ENCODE measurements around the gene SRRT.
"Not testable (repeated sequence)": the region's sequence is repeated elsewhere in the genome, so short reads cannot be mapped to it uniquely, and the experiment has no call there.

Gene SRRT

DNA sequence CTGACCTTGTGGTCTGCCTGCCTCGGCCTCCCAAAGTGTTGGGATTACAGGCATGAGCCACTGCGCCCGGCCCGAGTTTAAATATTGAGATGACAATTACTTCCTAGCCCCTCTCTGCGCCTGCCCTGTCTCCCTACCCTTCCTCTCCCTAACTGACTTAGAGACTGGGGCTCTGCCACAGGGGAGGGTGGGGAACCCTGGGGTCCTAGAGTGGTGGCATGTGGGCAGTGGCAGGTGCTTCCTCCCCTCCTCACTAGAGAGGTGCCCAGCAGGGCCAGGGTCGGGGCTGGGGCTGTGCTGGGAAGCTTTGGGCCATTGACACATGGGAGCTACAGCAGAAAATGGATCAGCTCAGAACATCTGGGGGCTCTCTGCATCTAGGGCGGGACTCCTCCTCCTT is 27.7 kb downstream of the SRRT start:
- TF ChIP-seq, protein P1, sequence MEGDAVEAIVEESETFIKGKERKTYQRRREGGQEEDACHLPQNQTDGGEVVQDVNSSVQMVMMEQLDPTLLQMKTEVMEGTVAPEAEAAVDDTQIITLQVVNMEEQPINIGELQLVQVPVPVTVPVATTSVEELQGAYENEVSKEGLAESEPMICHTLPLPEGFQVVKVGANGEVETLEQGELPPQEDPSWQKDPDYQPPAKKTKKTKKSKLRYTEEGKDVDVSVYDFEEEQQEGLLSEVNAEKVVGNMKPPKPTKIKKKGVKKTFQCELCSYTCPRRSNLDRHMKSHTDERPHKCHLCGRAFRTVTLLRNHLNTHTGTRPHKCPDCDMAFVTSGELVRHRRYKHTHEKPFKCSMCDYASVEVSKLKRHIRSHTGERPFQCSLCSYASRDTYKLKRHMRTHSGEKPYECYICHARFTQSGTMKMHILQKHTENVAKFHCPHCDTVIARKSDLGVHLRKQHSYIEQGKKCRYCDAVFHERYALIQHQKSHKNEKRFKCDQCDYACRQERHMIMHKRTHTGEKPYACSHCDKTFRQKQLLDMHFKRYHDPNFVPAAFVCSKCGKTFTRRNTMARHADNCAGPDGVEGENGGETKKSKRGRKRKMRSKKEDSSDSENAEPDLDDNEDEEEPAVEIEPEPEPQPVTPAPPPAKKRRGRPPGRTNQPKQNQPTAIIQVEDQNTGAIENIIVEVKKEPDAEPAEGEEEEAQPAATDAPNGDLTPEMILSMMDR (IDR thresholded peaks at IDR 0.05; ENCODE audit: low read length, missing control alignments), result no peak
- no peak for DNase-seq (ENCODE audit: low read depth)
- no peak overlapping the region for H3K4me3 ChIP-seq (replicated peaks; ENCODE audit: low read depth, low read length)

DNA sequence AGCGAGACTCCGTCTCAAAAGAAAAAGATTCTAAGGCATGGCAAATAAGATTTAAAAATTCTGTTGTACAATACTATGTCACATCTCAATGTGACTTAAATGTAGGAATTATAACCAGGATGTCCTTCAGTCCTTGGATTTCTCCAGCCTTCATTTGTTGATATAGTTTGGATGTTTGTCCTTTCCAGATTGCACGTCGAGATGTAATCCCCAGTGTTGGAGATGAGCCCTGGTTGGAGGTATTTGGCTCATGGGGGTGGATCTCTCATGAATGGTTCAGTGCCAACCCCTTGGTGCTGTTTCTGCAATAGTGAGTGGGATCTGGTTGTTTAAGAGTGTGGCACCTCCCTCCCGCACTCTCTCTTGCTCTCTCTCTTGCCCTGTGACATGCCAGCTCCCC is 33.6 kb downstream of the SRRT start:
- H3K4me3 ChIP-seq (replicated peaks; ENCODE audit: low read depth, low read length), result no peak overlapping the region
- DNase-seq (ENCODE audit: low read depth), result no peak
- TF ChIP-seq, protein P1 (IDR thresholded peaks at IDR 0.05; ENCODE audit: low read length, missing control alignments), result no peak

DNA sequence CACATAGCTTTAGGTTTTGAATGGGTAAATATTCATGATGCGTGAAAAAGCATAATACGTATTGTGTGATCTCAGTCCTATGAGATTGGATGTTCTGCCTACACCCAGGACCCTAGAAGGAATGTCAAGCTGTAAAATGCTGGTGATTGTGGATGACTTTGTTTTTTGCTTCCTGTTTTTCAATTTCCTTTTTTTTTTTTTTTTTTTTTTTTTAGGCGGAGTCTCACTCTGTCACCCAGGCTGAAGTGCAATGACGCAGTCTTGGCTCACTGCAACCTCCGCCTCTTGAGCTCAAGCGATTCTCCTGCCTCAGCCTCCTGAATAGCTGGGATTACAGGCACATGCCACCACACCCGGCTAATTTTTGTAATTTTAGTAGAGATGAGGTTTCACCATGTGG is 35.5 kb downstream of the SRRT start:
- DNase-seq (ENCODE audit: low read depth); H3K4me3 ChIP-seq (replicated peaks; ENCODE audit: low read depth, low read length): not testable (repeated sequence)

DNA sequence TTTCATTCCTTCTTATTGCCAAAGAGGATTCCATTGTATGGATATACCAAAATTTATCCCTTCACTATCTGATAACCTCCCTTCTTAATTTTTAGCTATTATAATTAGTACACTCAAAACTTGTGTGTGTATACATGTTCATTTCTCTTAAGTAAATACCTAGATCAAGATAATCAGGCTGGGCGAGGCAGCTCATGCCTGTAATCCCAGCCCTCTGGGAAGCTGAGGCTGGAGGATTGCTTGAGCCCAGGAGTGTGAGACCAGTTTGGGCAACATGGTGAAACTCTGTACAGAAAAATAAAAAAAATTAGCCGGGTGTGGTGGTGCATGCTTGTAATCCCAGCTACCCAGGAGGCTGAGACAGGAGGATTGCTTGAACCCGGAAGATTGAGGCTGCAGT is 36.6 kb downstream of the SRRT start:
- DNase-seq (ENCODE audit: low read depth), result no peak
- no peak overlapping the region for H3K4me3 ChIP-seq (replicated peaks; ENCODE audit: low read depth, low read length)
- TF ChIP-seq, protein P1 (IDR thresholded peaks at IDR 0.05; ENCODE audit: low read length, missing control alignments), result no peak

DNA sequence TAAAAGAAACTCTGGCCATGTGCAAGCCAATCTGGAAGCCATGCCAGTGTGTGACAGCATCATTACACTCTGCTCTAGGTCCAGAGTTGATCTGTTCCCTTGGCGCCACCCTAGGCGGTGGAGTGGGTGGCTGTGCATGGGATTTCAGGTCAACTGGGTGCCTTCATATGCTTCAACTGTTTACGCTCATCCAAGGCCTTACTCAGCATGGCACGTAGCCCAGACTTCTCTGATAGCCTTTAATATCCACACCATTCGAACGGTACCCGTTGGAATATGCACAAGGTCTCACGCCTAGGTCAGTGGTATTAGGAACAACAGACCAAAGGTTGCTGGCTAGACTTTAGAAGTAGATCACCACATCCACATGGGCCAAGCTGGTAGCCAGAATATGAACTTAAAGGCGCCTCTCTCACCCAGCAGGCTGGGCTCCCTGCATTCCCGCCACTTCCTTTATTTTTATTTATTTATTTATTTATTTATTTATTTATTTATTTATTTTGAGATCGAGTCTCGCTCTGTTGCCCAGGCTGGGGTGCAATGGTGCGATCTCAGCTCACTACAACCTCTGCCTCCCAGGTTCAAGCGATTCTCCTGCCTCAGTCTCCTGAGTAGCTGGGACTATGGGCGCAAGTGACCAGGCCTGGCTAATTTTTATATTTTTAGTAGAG is 39.4 kb downstream of the SRRT start:
- H3K4me3 ChIP-seq (replicated peaks; ENCODE audit: low read depth, low read length), result no peak overlapping the region
- DNase-seq (ENCODE audit: low read depth), result no peak
- TF ChIP-seq, protein P1 (IDR thresholded peaks at IDR 0.05; ENCODE audit: low read length, missing control alignments), result no peak

DNA sequence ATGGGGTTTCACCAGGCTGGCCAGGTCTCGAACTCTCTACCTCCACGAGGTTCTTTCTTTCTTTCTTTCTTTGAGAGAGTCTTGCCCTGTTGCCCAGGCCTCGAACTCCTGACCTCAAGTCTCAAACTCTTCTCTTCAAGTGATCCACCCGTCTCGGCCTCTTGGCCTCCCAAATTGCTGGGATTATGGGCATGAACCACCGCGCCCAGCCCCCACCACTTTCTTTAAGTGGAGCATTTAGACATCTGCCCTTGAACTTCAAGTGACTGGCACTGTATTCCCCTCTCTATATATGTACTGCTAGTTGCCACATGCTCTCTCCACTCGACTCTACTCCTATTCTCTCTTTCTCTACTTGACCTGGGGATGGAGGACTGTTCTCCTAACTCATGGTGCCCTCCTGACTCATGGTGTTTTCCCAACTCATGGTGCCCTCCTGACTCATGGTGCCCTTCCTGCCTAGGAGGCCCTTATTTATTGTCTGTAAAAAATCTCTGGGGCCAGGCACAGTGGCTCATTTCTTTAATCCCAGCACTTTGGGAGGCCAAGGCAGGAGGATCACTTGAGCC is 40.1 kb downstream of the SRRT start:
- H3K4me3 ChIP-seq (replicated peaks; ENCODE audit: low read depth, low read length), result no peak overlapping the region
- TF ChIP-seq, protein P1 (IDR thresholded peaks at IDR 0.05; ENCODE audit: low read length, missing control alignments), result no peak
- DNase-seq (ENCODE audit: low read depth), result no peak

DNA sequence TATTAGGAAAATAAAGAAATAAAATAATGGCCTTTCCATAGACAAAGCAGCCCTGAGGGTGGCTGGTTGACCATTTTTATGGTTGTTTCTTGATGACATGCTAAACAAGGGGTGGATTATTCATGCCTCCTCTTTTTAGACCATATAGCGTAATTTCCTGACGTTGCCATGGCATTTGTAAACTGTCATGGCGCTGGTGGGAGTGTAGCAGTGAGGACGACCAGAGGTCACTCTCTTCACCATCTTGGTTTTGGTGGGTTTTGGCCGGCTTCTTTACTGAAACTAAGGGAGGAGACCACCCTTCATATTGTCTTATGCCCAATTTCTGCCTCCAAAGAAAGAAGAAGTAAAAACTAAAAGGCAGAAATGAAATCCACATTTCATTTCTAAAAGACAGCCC is 44.4 kb downstream of the SRRT start:
- not testable (repeated sequence) for H3K4me3 ChIP-seq (replicated peaks; ENCODE audit: low read depth, low read length); DNase-seq (ENCODE audit: low read depth)

DNA sequence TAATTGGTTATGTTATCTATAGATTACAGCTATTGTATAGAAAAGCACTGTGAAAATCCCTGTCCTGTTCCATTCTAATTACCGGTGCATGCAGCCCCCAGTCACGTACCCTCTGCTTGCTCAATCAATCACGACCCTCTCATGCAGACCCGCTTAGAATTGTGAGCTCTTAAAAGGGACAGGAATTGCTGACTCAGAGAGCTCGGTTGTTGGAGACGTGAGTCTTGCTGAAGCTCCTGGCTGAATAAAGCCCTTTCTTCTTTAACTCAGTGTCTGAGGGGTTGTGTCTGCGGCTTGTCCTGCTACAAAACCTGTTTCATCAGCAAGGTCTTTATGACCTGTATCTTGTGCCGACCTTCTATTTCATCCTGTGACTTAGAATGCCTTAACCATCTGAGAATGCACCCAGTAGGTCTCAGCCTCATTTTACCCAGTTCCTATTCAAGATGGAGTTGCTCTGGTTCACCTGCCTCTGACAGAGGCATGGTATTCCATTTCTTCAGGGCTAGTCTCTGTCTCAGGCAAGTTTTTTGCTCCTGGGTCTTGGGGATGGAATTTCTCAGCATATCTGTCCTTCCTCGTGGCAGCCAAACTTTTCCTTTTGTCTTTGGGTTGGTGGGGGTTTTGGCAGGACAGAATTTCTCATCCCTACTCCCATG is 45.0 kb downstream of the SRRT start:
- not testable (repeated sequence) for H3K4me3 ChIP-seq (replicated peaks; ENCODE audit: low read depth, low read length); DNase-seq (ENCODE audit: low read depth)

All from fibroblast of pulmonary artery (primary cell).